ENCODE data around the gene SRSF4.

DNA sequence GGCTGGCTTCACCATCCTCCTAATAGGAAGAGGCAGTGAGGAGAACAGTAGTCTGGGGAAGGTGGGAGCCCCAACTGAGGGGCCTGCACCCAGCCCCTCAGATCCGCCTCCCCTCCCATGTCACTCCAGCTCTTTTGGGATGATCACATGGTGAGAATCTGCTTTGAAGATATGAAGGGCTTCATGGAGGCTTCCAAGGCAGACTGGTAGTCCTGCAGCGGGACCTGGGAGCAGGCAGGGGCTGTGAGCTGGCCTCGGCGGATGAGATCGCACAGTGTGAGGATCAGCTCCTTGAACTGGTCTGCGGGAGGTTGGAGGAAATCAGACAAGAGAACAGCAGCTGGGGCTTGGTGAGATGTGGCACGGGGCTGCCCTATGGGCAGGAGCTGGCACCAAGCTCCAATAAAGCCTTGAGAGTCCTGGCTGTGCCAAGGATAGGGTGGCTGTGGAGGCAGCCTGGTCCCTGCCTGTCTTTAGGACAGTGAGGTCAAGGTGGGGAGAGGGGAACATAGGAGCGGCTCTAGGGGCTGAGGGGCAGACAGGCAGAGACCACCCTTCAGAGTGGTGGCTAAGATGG lies 12.3 kb upstream of the SRSF4 start:
- no peak for TF ChIP-seq POLR2AphosphoS5 (IDR thresholded peaks at IDR 0.05; ENCODE audit: insufficient read depth, low read depth, low read length)
- no peak for TF ChIP-seq POLR2A (IDR thresholded peaks at IDR 0.05; ENCODE audit: low read depth, low read length)
